Fibroblast of pulmonary artery (primary cell): Measurements from ENCODE around the gene TES.
A peak's percentile ranks its signal among the peaks of the same experiment; 100 is the strongest.

ENCODE experiments used
- DNase-seq: peaks from one replicate; pipeline ENCODE4 v3.0.0-alpha.2; 2010; ENCODE audit warnings: low read depth
- H3K4me3 ChIP-seq: replicated peaks from 2 replicates; pipeline ENCODE4 v1.5.1; 2011; ENCODE audit warnings: low read depth, mild to moderate bottlenecking, control low read depth, low read length, moderate library complexity
- CTCF ChIP-seq: IDR thresholded peaks from 2 replicates; pipeline ENCODE4 v1.5.1; 2011; ENCODE audit warnings: mild to moderate bottlenecking, control low read depth, low read length, inconsistent platforms; ENCODE audit errors: missing control alignments

Gene TES

GRCh38 chr7:116176226-116176625 lies 34.1 kb upstream of the TES start:
- DNase-seq, result no peak
- H3K4me3 ChIP-seq, result no peak overlapping the region
- TF ChIP-seq CTCF, result no peak

- no peak for TF ChIP-seq CTCF
- H3K4me3 ChIP-seq, result no peak overlapping the region
- peak; percentile 72 for DNase-seq
These were observed 33.3 kb upstream of the TES start for GRCh38 chr7:116177009-116177408.

GRCh38 chr7:116180302-116180701 lies 30.0 kb upstream of the TES start:
- peak; percentile 80 for TF ChIP-seq CTCF
- DNase-seq, result peak; percentile 76
- no peak overlapping the region for H3K4me3 ChIP-seq

GRCh38 chr7:116182023-116182422 lies 28.3 kb upstream of the TES start:
- no peak overlapping the region for H3K4me3 ChIP-seq
- no peak for DNase-seq
- TF ChIP-seq CTCF, result no peak

GRCh38 chr7:116185450-116185849 lies 24.9 kb upstream of the TES start:
- no peak for TF ChIP-seq CTCF
- H3K4me3 ChIP-seq, result no peak overlapping the region
- DNase-seq, result no peak

- no peak for DNase-seq
- H3K4me3 ChIP-seq, result no peak overlapping the region
- no peak for TF ChIP-seq CTCF
These were observed 24.4 kb upstream of the TES start for GRCh38 chr7:116185956-116186355.

- DNase-seq, result no peak
- no peak overlapping the region for H3K4me3 ChIP-seq
These were observed 22.9 kb upstream of the TES start for GRCh38 chr7:116187400-116187799.

More at GRCh38 chr7:116187400-116187799, 22.9 kb upstream of the TES start:
- no peak for TF ChIP-seq CTCF
